WI38 (cell line): ENCODE measurements around the gene CORIN.
A peak's percentile ranks its signal among the peaks of the same experiment; 100 is the strongest.

Source experiments
- H3K4me3 ChIP-seq: 2 replicates; pipeline ENCODE4 v1.5.1; 2011; ENCODE audit warnings: low read depth, mild to moderate bottlenecking, control low read depth, low read length
- TF ChIP-seq, protein P1 (sequence below): IDR thresholded peaks from 2 replicates; pipeline ENCODE4 v1.5.1; 2012; ENCODE audit warnings: low read depth, mild to moderate bottlenecking, control low read depth, low read length

CORIN gene

DNA sequence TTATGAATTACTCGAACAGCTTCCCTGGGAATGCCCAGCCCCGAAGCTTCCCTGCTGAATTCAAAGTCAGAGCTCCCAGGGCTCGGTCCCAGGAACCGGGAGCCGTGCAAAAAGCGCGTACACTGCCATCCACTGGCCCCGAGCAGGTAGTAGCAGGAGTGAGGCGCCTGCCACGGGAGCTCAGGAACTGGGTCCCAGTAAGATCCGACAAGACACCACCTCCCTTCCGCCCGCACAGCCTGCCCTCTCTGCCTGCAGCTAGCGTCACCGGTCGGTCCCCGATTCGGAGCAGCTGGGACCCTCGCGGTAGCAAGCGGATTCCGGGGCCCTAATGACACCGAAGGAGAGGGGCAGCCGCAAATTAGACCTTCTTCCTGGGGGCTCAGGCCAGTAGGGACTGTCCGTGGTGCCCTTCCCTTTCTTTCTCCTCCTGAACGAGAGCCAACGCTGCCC lies 1.2 kb downstream of the CORIN start:
- TF ChIP-seq, protein P1, sequence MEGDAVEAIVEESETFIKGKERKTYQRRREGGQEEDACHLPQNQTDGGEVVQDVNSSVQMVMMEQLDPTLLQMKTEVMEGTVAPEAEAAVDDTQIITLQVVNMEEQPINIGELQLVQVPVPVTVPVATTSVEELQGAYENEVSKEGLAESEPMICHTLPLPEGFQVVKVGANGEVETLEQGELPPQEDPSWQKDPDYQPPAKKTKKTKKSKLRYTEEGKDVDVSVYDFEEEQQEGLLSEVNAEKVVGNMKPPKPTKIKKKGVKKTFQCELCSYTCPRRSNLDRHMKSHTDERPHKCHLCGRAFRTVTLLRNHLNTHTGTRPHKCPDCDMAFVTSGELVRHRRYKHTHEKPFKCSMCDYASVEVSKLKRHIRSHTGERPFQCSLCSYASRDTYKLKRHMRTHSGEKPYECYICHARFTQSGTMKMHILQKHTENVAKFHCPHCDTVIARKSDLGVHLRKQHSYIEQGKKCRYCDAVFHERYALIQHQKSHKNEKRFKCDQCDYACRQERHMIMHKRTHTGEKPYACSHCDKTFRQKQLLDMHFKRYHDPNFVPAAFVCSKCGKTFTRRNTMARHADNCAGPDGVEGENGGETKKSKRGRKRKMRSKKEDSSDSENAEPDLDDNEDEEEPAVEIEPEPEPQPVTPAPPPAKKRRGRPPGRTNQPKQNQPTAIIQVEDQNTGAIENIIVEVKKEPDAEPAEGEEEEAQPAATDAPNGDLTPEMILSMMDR, result peak; percentile 68
- H3K4me3 ChIP-seq, result peak overlapping the region; percentile 58

DNA sequence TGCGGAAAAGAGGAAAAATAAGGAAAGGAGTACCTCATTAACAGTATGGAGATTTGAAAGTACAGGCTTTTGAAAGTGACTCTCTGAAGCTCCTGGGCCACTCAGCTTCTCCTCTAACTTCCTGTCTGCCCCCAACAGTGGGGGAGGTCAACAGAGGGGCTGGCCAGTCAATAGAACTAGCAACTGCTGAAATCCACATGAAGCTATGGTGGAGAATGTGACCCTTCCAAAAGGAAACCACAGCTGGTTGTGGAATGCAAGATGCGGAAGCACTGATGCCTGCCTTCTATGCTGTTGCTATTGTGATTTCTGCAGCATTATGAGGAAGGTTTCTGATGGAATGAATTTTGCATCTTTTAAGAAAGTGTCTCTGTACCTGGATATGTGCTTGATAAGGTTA lies 2.4 kb downstream of the CORIN start:
- no peak overlapping the region for H3K4me3 ChIP-seq
- TF ChIP-seq, protein P1, result no peak

DNA sequence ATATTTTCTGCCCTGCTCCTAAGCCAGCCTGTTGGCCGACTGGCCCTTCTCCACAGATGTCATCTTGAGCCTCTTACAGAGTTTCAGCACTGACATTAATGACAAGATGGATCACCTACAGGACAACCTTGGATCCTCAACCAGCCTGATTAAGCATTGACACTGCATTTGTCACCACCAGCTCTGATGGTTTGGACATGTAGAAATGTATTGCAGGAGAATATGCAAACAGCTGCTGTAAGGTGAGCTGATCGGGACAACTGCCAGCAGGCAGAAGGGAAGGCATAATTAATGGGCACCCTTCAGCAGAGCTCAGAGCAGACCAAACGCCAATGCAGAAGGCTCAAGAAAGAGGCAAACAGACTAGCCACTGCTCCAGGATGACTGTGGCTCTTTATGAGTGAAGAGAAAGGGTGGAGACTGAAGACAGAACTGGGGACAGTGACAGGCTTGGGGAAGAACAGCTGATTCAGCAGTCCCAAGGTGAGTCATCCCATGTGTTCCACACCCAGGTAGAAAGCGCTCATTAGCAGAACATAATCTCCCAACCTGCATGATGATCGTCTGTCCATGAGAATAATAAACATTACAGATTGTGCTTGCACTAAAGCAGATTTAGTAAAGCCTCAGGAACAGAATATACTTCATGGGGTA lies 6.7 kb downstream of the CORIN start:
- no peak overlapping the region for H3K4me3 ChIP-seq

DNA sequence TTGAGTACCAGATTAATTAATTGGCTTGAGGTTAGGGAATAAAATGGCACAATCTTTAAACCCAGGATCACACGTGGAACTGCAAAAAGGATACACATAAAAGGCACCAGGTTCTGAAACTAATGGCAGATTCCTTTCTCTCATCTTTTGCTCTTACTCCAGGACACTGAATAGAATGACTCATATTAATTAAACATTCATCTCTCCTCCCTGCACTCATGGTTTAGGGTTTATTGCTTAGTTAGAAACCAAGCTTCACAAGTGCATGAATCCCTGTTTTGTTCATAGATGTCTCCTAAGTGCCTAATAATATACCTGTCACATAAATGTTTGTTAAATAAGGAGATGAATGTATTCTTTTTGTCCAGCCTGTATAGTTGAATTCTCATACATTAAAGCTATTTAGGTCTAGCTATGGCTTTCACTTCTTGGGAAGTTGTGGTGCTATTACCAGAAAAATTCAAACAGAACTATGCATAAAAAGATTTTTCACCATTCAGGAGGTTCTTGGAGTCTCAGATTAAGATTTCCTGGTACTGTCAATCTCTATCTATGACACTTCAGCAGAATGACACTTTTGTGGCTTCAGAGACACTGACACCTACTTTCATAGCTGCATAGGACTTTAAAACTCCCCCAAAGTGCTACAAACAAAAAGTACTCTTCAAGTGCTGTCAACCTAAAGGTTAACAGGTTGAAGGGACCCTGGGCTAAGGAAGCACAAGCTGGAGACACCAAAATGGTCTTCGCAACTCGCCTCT lies 7.4 kb downstream of the CORIN start:
- TF ChIP-seq, protein P1, result no peak
- no peak overlapping the region for H3K4me3 ChIP-seq

More for the DNA sequence above, 6.7 kb downstream of the CORIN start:
- TF ChIP-seq, protein P1, result no peak

DNA sequence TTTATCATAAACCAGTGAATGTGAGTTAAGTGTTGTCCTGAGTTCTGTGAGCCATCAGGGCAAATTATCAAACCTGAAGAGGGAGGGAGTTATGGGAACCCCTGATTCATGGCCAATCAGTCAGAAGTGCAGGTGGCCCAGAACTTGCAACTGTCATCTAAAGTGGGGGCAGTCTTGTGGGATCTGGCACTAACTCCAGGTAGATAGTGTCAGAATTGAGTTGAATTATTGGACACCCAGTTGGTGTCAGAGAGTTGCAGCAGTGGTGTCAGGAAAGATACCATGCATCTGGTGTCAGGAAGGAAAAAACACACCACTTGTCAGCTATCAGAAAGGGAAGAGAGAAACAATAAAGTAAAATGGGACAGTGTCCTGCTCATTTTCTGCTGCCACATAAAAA lies 8.4 kb downstream of the CORIN start:
- TF ChIP-seq, protein P1, result no peak
- no peak overlapping the region for H3K4me3 ChIP-seq

DNA sequence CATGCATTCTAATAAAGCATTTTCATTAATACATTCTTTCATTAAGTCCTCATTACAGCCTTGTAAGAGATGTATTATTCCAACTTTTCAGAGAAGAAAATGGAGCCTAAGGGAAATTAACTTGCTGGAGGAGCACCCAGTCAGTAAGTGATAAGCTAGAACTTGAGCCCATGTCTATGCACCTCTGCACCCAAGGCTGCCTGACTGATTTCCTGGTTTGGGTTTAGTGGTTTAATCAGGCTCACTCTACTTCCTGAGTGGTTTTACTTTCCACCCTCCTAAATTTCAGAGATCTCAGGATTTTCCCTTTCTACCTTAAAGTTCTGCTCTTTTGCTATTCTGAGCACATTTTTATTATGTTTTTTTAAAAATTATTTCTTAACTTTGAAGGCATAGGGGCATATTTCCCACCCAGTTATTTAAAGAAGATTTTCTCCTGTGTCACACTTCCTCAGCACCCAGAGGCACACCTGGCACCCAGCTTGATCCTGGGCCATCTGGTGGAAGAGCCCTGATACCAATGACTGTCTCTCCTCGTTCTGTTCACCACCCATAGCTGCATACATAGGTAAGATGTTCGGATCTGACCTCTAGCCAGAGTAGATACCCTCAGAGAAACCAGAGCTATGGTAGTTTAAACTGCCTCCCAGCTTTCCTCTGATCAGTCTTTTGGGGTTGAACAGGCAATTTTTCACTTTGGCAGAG lies 10.4 kb downstream of the CORIN start:
- TF ChIP-seq, protein P1, result no peak
- no peak overlapping the region for H3K4me3 ChIP-seq
